T-helper 22 cell (primary cell): ENCODE measurements around the gene COMMD1.

Source experiments
- DNase-seq: peaks from one replicate; pipeline ENCODE4 v3.0.0-alpha.2; 2020; ENCODE audit warnings: low read depth

Gene COMMD1

DNA sequence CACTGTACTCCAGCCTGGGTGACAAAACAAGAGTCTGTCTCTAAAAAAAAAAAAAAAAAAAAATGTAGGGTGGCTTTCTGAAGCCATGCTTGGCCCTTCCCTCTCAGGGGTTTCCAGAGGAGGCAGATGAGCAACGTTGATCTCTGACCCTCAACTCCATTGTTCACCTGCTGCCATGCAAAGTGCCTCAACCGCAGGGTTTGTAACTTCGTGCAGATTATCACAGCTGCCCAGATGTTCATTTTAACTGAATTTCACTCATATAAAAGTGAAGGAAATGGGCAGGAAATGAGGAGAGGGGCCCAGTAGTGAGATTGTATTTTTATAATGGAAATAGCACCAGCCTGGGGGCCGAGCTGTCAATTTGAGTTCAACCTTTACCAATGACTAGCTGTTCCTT is 275.5 kb downstream of the COMMD1 start:
- DNase-seq, result no peak

GRCh38 chr2:62181843-62182242 is 276.4 kb downstream of the COMMD1 start:
- no peak for DNase-seq

DNA sequence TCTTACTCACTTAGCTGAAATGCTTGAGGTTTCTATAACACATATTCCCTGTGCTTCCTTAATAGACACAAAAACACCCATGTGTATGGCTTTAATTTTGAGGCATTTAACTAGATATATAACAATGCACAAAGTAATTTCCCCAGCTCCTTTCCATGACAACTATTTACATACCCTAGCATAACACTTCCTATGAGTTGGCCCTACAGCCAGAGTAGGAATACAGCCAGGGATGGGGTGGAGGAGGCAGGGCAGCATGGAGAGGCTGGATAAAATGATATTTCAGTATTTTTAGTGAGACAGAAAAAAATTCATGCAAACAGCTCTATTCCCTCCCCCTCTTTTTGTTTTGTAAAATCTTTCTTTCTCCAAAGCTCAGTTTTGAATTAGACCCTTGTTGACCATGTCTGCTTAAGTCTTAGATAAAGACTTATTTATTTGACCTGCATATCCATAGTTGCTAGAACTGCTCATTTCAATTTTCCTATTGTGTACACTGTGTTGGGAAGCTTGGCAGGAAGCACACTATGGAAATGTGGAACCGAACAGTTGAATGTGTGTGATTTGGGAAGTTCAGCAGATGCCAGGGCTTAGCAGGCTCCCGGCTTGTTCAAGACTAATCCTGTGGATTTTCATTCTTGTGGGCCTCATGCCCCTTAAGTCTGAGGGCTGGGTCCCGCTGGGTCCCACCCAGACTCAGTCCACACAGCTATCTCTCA is 279.2 kb downstream of the COMMD1 start:
- no peak for DNase-seq
